Measurements from ENCODE around the gene HNRNPL.

GRCh38 chr19:38880076-38880881, 30.5 kb upstream of the HNRNPL start:
- TF ChIP-seq POLR2A (IDR thresholded peaks at IDR 0.05; ENCODE audit: low read depth, low read length) (no peak), POLR2AphosphoS5 (IDR thresholded peaks at IDR 0.05; ENCODE audit: low read depth, low read length) (no peak), TAF1 (IDR thresholded peaks at IDR 0.05; ENCODE audit: low read depth, low read length) (no peak), SPI1 (IDR thresholded peaks at IDR 0.05; ENCODE audit: low read depth, low read length) (no peak), PAX5 (IDR thresholded peaks at IDR 0.05; ENCODE audit: insufficient read depth, low read length, severe bottlenecking) (no peak), POU2F2 (IDR thresholded peaks at IDR 0.05; ENCODE audit: low read depth, low read length) (no peak)

Data from GM12891 (cell line).